DMS114 treated with DMSO at 0.1 percent for 48 hours (cell line): ENCODE measurements around the gene HTRA3.
"Not testable (repeated sequence)": the region's sequence is repeated elsewhere in the genome, so short reads cannot be mapped to it uniquely, and the experiment has no call there.

Experiments
- DNase-seq: peaks from one replicate; lab custom pipeline; 2025; ENCODE audit not compliant: unreplicated experiment; lab: John Stamatoyannopoulos, UW

The HTRA3 gene

GRCh38 chr4:8338351-8338961, 68.9 kb downstream of the HTRA3 start:
- no peak for DNase-seq

- no peak for DNase-seq
Observed at GRCh38 chr4:8340781-8341241, 71.3 kb downstream of the HTRA3 start.

- not testable (repeated sequence) for DNase-seq
Observed at GRCh38 chr4:8341281-8341680, 71.7 kb downstream of the HTRA3 start.

GRCh38 chr4:8341691-8342090, 72.1 kb downstream of the HTRA3 start:
- no peak for DNase-seq

- no peak for DNase-seq
Observed at GRCh38 chr4:8342651-8343261, 73.2 kb downstream of the HTRA3 start.

GRCh38 chr4:8343262-8343966, 73.9 kb downstream of the HTRA3 start:
- DNase-seq, result no peak

- no peak for DNase-seq
Observed at GRCh38 chr4:8343967-8344331, 74.4 kb downstream of the HTRA3 start.

GRCh38 chr4:8344377-8344776, 74.8 kb downstream of the HTRA3 start:
- DNase-seq, result no peak

GRCh38 chr4:8345053-8345945, 75.7 kb downstream of the HTRA3 start:
- DNase-seq, result no peak

GRCh38 chr4:8345946-8346814, 76.6 kb downstream of the HTRA3 start:
- DNase-seq, result no peak

- no peak for DNase-seq
Observed at GRCh38 chr4:8346838-8347605, 77.5 kb downstream of the HTRA3 start.

GRCh38 chr4:8347660-8348059, 78.1 kb downstream of the HTRA3 start:
- DNase-seq, result no peak

- no peak for DNase-seq
Observed at GRCh38 chr4:8348071-8348470, 78.5 kb downstream of the HTRA3 start.

GRCh38 chr4:8349236-8349635, 79.7 kb downstream of the HTRA3 start:
- DNase-seq, result not testable (repeated sequence)

- DNase-seq, result no peak
Observed at GRCh38 chr4:8349664-8350236, 80.2 kb downstream of the HTRA3 start.

- DNase-seq, result no peak
Observed at GRCh38 chr4:8350352-8350751, 80.8 kb downstream of the HTRA3 start.

- DNase-seq, result no peak
Observed at GRCh38 chr4:8350841-8351461, 81.4 kb downstream of the HTRA3 start.

- DNase-seq, result no peak
Observed at GRCh38 chr4:8351931-8352367, 82.4 kb downstream of the HTRA3 start.
